SK-N-MC (cell line): ENCODE data around the gene SCG3.
A peak's percentile ranks its signal among the peaks of the same experiment; 100 is the strongest.
"Not testable (repeated sequence)": the region's sequence is repeated elsewhere in the genome, so short reads cannot be mapped to it uniquely, and the experiment has no call there.

ENCODE experiments used
- DNase-seq: peaks from one replicate; pipeline ENCODE4 v3.0.0-alpha.2; 2011; ENCODE audit warnings: low read depth, low spot score
- H3K27ac ChIP-seq: fragments of 200-600 bp; sonication (generic); 2 replicates; pipeline ENCODE4 v1.5.1; 2016; ENCODE audit warnings: mixed run types
- H3K36me3 ChIP-seq: fragments of 200-600 bp; sonication (generic); 2 replicates; pipeline ENCODE4 v1.6.1; 2017; ENCODE audit warnings: antibody characterized with exemption, low read length, mixed read lengths; ENCODE audit not compliant: insufficient read depth
- H3K4me3 ChIP-seq: fragments of 200-600 bp; sonication (generic); 2 replicates; pipeline ENCODE4 v1.5.1; 2016
- H3K9ac ChIP-seq: fragments of 200-600 bp; sonication (generic); 2 replicates; pipeline ENCODE4 v1.8.0; 2017; ENCODE audit warnings: mixed run types, mixed read lengths; ENCODE audit not compliant: insufficient read length
- H3K9me3 ChIP-seq: fragments of 200-600 bp; sonication (generic); 2 replicates; pipeline ENCODE4 v1.6.1; 2017; ENCODE audit warnings: low read depth, mild to moderate bottlenecking, antibody characterized with exemption, low read length, moderate library complexity, mixed read lengths
- EZH2 ChIP-seq: fragments of 200-600 bp; sonication (generic); IDR thresholded peaks from one replicate; pipeline ENCODE4 v1.6.1; 2017; ENCODE audit warnings: antibody characterized with exemption
- FOXP2 ChIP-seq: optimal IDR thresholded peaks from 2 replicates; pipeline ENCODE3; 2011; ENCODE audit warnings: mild to moderate bottlenecking, moderate library complexity; ENCODE audit not compliant: insufficient read depth; ENCODE audit errors: extremely low read length, control extremely low read depth
- POLR2AphosphoS5 ChIP-seq: IDR thresholded peaks from 2 replicates; pipeline ENCODE4 v1.6.1; 2012; ENCODE audit warnings: mild to moderate bottlenecking, low read depth, low read length, borderline replicate concordance

Gene SCG3

GRCh38 chr15:51681303-51681963 lies at the start of gene SCG3:
TSS of gene SCG3 (plus strand) at chr15:51681503. CDS start at chr15:51681756, 253 bp downstream.
- Histone ChIP-seq H3K9me3 (no peaks in the 10 kb centered on the region), H3K9ac (no peak within 1 kb of the TSS), H3K36me3 (no peaks in the 10 kb centered on the region), H3K4me3 (no peak within 1 kb of the TSS), H3K27ac (no peak within 1 kb of the TSS)
- no peak for TF ChIP-seq POLR2AphosphoS5
- TF ChIP-seq FOXP2: no peak
- no peak for TF ChIP-seq EZH2
- no peak for DNase-seq

- no peak for DNase-seq
- no peak overlapping the region for H3K27ac ChIP-seq
- no peaks in the 10 kb centered on the region for H3K9me3 ChIP-seq
- H3K4me3 ChIP-seq: no peak overlapping the region
- no peaks in the 10 kb centered on the region for H3K36me3 ChIP-seq
- H3K9ac ChIP-seq: no peak overlapping the region
- TF ChIP-seq FOXP2 (no peak), EZH2 (no peak), POLR2AphosphoS5 (no peak)
Measured at GRCh38 chr15:51634591-51635198, 46.6 kb upstream of the SCG3 start.

- DNase-seq: no peak
- Histone ChIP-seq H3K4me3 (no peak overlapping the region), H3K9me3 (no peaks in the 10 kb centered on the region), H3K9ac (no peak overlapping the region), H3K27ac (no peak overlapping the region), H3K36me3 (no peaks in the 10 kb centered on the region)
- no peak for TF ChIP-seq POLR2AphosphoS5
- TF ChIP-seq FOXP2: no peak
- TF ChIP-seq EZH2: no peak
Measured at GRCh38 chr15:51641490-51642130, 39.7 kb upstream of the SCG3 start.

- H3K9me3 ChIP-seq: no peaks in the 10 kb centered on the region
- H3K27ac ChIP-seq: no peak overlapping the region
- TF ChIP-seq POLR2AphosphoS5 (no peak), EZH2 (no peak), FOXP2 (no peak)
- no peak overlapping the region for H3K4me3 ChIP-seq
- H3K9ac ChIP-seq: no peak overlapping the region
- DNase-seq: no peak
- H3K36me3 ChIP-seq: no peaks in the 10 kb centered on the region
Measured at GRCh38 chr15:51642696-51643095, 38.6 kb upstream of the SCG3 start.

GRCh38 chr15:51647128-51647562 lies 34.2 kb upstream of the SCG3 start:
- TF ChIP-seq POLR2AphosphoS5 (no peak), FOXP2 (no peak), EZH2 (no peak)
- H3K4me3 ChIP-seq: no peak overlapping the region
- no peaks in the 10 kb centered on the region for H3K9me3 ChIP-seq
- no peaks in the 10 kb centered on the region for H3K36me3 ChIP-seq
- H3K9ac ChIP-seq: no peak overlapping the region
- no peak overlapping the region for H3K27ac ChIP-seq
- no peak for DNase-seq

- not testable (repeated sequence) for H3K27ac ChIP-seq
Measured at GRCh38 chr15:51648101-51648500, 33.2 kb upstream of the SCG3 start.

GRCh38 chr15:51648643-51649042 lies 32.7 kb upstream of the SCG3 start:
- H3K9me3 ChIP-seq, H3K36me3 ChIP-seq, H3K9ac ChIP-seq, H3K27ac ChIP-seq, DNase-seq, H3K4me3 ChIP-seq: not testable (repeated sequence)

More at GRCh38 chr15:51648101-51648500, 33.2 kb upstream of the SCG3 start:
- H3K9me3 ChIP-seq, H3K4me3 ChIP-seq, DNase-seq, H3K36me3 ChIP-seq, H3K9ac ChIP-seq: not testable (repeated sequence)

- TF ChIP-seq POLR2AphosphoS5 (no peak), FOXP2 (no peak)
- Histone ChIP-seq H3K27ac (no peak overlapping the region), H3K9me3 (no peaks in the 10 kb centered on the region), H3K9ac (no peak overlapping the region), H3K4me3 (no peak overlapping the region), H3K36me3 (no peaks in the 10 kb centered on the region)
- DNase-seq: peak; percentile 28
Measured at GRCh38 chr15:51649659-51650521, 31.4 kb upstream of the SCG3 start.
